NCI-H2196 treated with DMSO at 0.1 percent for 48 hours (cell line): ENCODE measurements around the gene RIOX2.
"Not testable (repeated sequence)": the region's sequence is repeated elsewhere in the genome, so short reads cannot be mapped to it uniquely, and the experiment has no call there.

Source experiments
- DNase-seq: peaks from one replicate; lab custom pipeline; 2025; ENCODE audit not compliant: unreplicated experiment; lab: John Stamatoyannopoulos, UW

RIOX2 gene

GRCh38 chr3:97914388-97914787 lies 57.8 kb downstream of the RIOX2 start:
- DNase-seq: no peak

- DNase-seq: no peak
Observed at GRCh38 chr3:97911459-97911858, 60.8 kb downstream of the RIOX2 start.

GRCh38 chr3:97910931-97911351 lies 61.3 kb downstream of the RIOX2 start:
- no peak for DNase-seq

- not testable (repeated sequence) for DNase-seq
Observed at GRCh38 chr3:97910236-97910831, 61.9 kb downstream of the RIOX2 start.

- DNase-seq: not testable (repeated sequence)
Observed at GRCh38 chr3:97909830-97910229, 62.4 kb downstream of the RIOX2 start.

GRCh38 chr3:97901313-97902248 lies 70.7 kb downstream of the RIOX2 start:
- DNase-seq: no peak

- DNase-seq: no peak
Observed at GRCh38 chr3:97899331-97899730, 72.9 kb downstream of the RIOX2 start.

GRCh38 chr3:97896547-97896946 lies 75.7 kb downstream of the RIOX2 start:
- DNase-seq: no peak

GRCh38 chr3:97896129-97896528 lies 76.1 kb downstream of the RIOX2 start:
- DNase-seq: no peak

GRCh38 chr3:97895216-97895615 lies 77.0 kb downstream of the RIOX2 start:
- no peak for DNase-seq

GRCh38 chr3:97892852-97893251 lies 79.4 kb downstream of the RIOX2 start:
- no peak for DNase-seq
